HG03575 (cell line): ENCODE measurements around the gene SNAI3.

ENCODE experiments used
- ATAC-seq: cut with Tn5 transposase; IDR thresholded peaks from one replicate; pipeline ENCODE4 v1.9.1; 2021; ENCODE audit not compliant: unreplicated experiment, insufficient number of reproducible peaks, low FRiP score; ENCODE audit errors: extremely low read depth

The SNAI3 gene

DNA sequence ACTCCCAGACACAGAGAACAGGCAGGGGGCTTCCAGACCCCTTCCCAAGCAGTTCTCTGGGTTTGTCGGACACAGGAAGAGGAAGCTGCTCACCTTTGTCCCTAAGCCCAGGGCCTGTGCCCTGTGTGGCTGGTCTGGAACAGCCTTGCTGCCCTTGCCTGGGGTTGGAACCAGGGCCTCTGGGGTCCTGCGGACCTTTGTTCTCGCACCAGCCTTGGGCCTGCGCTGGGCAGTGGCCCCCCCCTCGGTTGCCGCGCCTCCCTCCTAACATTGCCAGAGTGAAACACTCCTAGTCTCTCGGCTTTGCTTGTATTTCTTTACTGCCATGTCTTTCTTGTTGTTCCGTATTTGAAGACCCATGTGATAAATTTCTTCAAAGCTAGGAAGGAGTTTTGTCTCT is 56.5 kb downstream of the SNAI3 start:
- no peak for ATAC-seq

DNA sequence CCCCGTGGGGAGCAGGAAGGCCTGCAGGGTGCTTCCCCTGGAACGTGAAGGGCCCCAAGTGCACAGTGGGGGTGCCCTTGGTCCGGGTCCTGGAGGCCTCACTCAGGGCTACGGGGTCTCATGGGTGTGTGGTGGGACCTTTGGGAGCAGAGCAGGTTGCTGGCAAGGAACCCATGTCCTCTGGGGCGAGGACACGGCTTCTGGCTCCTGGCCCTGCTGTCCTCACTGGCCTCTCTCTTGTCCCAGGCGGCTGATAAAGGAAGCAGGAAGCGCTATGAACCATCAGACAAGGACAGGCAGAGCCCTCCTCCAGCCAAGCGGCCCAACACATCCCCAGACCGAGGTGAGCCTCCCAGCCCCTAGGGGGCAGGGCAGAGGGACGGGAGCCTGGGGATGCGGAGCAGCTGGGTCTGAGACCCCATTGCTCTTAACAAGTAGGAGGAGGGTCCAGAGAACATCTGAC is 57.8 kb downstream of the SNAI3 start:
- ATAC-seq, result no peak
